Measurements from ENCODE around the gene AOX1. TPM values are rescaled to one million over a fixed set of nuclear protein-coding genes. Genes with fewer than 3 reads are reported as not detected.
A peak's percentile ranks its signal among the peaks of the same experiment; 100 is the strongest.
"Not testable (repeated sequence)": the region's sequence is repeated elsewhere in the genome, so short reads cannot be mapped to it uniquely, and the experiment has no call there.

Gene AOX1
- total and polyA plus RNA-seq, 9 donors: 0.65 to 1.9 (median 1.2) TPM

- 100% methylated on average over 2 of the region's 3 CpGs for WGBS (ENCODE audit: insufficient coverage)
- DNase-seq: not testable (repeated sequence)
Observed at GRCh38 chr2:200648518-200649281, 62.9 kb downstream of the AOX1 start.

DNA sequence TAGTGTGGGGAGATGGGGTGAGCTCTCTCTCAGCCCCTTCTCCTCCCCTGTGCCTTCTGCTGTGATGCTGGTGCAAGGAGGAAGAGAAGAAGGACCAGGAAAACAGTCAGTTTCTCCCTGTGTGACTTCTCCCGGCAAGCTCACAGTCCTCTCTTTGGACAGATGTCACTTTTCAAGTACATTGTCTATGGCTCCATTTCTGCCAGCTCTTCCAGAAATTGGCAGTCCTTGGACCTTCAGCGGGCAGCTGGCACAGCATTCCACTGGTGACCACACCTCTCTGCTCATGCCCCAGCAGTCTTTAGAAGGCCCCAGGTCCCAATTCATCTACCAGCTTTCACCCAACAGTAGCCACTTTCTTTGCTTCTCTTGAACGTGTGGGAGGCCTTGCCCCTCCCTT is 63.9 kb downstream of the AOX1 start:
- Histone ChIP-seq H3K9me3 (replicated peaks; ENCODE audit: control insufficient read depth, low read depth, low read length) (no peaks in the 10 kb centered on the region), H3K36me3 (ENCODE audit: control insufficient read depth, insufficient read depth, low read length) (no peaks in the 10 kb centered on the region), H3K27ac (ENCODE audit: low read length) (no peak overlapping the region), H3K4me1 (ENCODE audit: control insufficient read depth, insufficient read depth, low read length) (no peaks in the 10 kb centered on the region), H3K27me3 (ENCODE audit: control insufficient read depth, insufficient read depth, low read length) (no peaks in the 10 kb centered on the region), H3K4me3 (ENCODE audit: low read length) (no peak overlapping the region)
- DNase-seq: peak; percentile 12
- WGBS (ENCODE audit: insufficient coverage): 62% methylated on average over 3 of the region's 3 CpGs

More at GRCh38 chr2:200648518-200649281, 62.9 kb downstream of the AOX1 start:
- not testable (repeated sequence) for H3K36me3 ChIP-seq (ENCODE audit: control insufficient read depth, insufficient read depth, low read length); H3K27me3 ChIP-seq (ENCODE audit: control insufficient read depth, insufficient read depth, low read length); H3K4me1 ChIP-seq (ENCODE audit: control insufficient read depth, insufficient read depth, low read length); H3K9me3 ChIP-seq (replicated peaks; ENCODE audit: control insufficient read depth, low read depth, low read length); H3K4me3 ChIP-seq (ENCODE audit: low read length); H3K27ac ChIP-seq (ENCODE audit: low read length)

- H3K4me1 ChIP-seq (ENCODE audit: control insufficient read depth, insufficient read depth, low read length): no peaks in the 10 kb centered on the region
- DNase-seq: no peak
- H3K27me3 ChIP-seq (ENCODE audit: control insufficient read depth, insufficient read depth, low read length): no peaks in the 10 kb centered on the region
- H3K36me3 ChIP-seq (ENCODE audit: control insufficient read depth, insufficient read depth, low read length): no peaks in the 10 kb centered on the region
- H3K4me3 ChIP-seq (ENCODE audit: low read length): no peak overlapping the region
- WGBS (ENCODE audit: insufficient coverage): 100% methylated on average over 1 of the region's 2 CpGs
- no peaks in the 10 kb centered on the region for H3K9me3 ChIP-seq (replicated peaks; ENCODE audit: control insufficient read depth, low read depth, low read length)
- H3K27ac ChIP-seq (ENCODE audit: low read length): no peak overlapping the region
Observed at GRCh38 chr2:200650195-200650594, 64.4 kb downstream of the AOX1 start.

DNA sequence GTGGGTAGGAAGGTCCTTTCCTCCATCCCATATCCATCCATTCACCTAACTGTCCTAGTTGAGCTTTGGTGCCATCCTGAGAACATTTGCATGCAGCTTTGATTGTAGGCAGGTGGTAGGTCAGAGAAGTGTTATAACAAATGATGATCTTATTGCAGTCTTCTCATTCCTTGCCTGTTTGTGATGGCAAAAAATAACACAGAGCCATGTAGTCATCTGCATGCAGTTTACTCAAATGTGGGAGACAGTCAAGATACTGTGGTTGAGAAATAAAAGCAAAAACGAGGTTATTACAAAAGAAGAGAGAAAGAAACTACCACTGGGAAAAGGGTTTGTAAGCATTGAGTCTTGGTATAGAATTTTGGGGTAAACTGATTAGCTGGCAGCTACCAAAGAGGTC is 66.3 kb downstream of the AOX1 start:
- no peak for DNase-seq
- no peaks in the 10 kb centered on the region for H3K4me1 ChIP-seq (ENCODE audit: control insufficient read depth, insufficient read depth, low read length)
- H3K9me3 ChIP-seq (replicated peaks; ENCODE audit: control insufficient read depth, low read depth, low read length): no peaks in the 10 kb centered on the region
- H3K36me3 ChIP-seq (ENCODE audit: control insufficient read depth, insufficient read depth, low read length): no peaks in the 10 kb centered on the region
- no peak overlapping the region for H3K4me3 ChIP-seq (ENCODE audit: low read length)
- WGBS (ENCODE audit: insufficient coverage): 100% methylated on average over 1 of the region's 1 CpG
- no peak overlapping the region for H3K27ac ChIP-seq (ENCODE audit: low read length)
- no peaks in the 10 kb centered on the region for H3K27me3 ChIP-seq (ENCODE audit: control insufficient read depth, insufficient read depth, low read length)

DNA sequence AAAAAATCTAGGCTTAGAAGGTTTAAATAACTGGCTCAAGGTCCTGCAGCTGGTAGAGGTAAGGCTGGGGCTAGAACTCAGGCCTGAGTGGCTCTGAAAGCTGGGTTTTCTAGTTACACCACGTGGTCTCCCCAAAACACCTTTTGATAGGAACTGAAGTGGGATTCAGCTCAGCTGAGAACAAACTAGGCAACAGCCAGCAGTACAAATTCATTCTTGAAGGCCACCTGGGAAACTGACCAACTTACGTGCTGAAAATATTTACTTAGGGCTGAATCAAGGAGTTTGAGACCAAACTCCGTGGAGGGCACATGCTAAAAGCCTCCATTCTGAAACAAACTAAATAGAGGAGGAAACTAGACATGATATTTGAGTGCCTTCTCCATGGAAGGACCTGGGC is 67.2 kb downstream of the AOX1 start:
- no peaks in the 10 kb centered on the region for H3K36me3 ChIP-seq (ENCODE audit: control insufficient read depth, insufficient read depth, low read length)
- H3K27ac ChIP-seq (ENCODE audit: low read length): no peak overlapping the region
- DNase-seq: no peak
- H3K27me3 ChIP-seq (ENCODE audit: control insufficient read depth, insufficient read depth, low read length): no peaks in the 10 kb centered on the region
- H3K4me1 ChIP-seq (ENCODE audit: control insufficient read depth, insufficient read depth, low read length): no peaks in the 10 kb centered on the region
- H3K9me3 ChIP-seq (replicated peaks; ENCODE audit: control insufficient read depth, low read depth, low read length): no peaks in the 10 kb centered on the region
- no peak overlapping the region for H3K4me3 ChIP-seq (ENCODE audit: low read length)
- whole genome bisulfite sequencing (ENCODE audit: insufficient coverage): 35% methylated on average over 2 of the region's 3 CpGs

- H3K27ac ChIP-seq (ENCODE audit: low read length): no peak overlapping the region
- H3K9me3 ChIP-seq (replicated peaks; ENCODE audit: control insufficient read depth, low read depth, low read length): no peaks in the 10 kb centered on the region
- no peaks in the 10 kb centered on the region for H3K4me1 ChIP-seq (ENCODE audit: control insufficient read depth, insufficient read depth, low read length)
- H3K4me3 ChIP-seq (ENCODE audit: low read length): no peak overlapping the region
- H3K27me3 ChIP-seq (ENCODE audit: control insufficient read depth, insufficient read depth, low read length): no peaks in the 10 kb centered on the region
- 100% methylated on average over 1 of the region's 3 CpGs for WGBS (ENCODE audit: insufficient coverage)
- H3K36me3 ChIP-seq (ENCODE audit: control insufficient read depth, insufficient read depth, low read length): no peaks in the 10 kb centered on the region
- no peak for DNase-seq
Observed at GRCh38 chr2:200654823-200655222, 69.0 kb downstream of the AOX1 start.

- DNase-seq: no peak
- Histone ChIP-seq H3K4me3 (ENCODE audit: low read length) (no peak overlapping the region), H3K36me3 (ENCODE audit: control insufficient read depth, insufficient read depth, low read length) (no peaks in the 10 kb centered on the region), H3K4me1 (ENCODE audit: control insufficient read depth, insufficient read depth, low read length) (no peaks in the 10 kb centered on the region), H3K27me3 (ENCODE audit: control insufficient read depth, insufficient read depth, low read length) (no peaks in the 10 kb centered on the region), H3K27ac (ENCODE audit: low read length) (no peak overlapping the region), H3K9me3 (replicated peaks; ENCODE audit: control insufficient read depth, low read depth, low read length) (no peaks in the 10 kb centered on the region)
- whole genome bisulfite sequencing (ENCODE audit: insufficient coverage): 67% methylated on average over 2 of the region's 3 CpGs
Observed at GRCh38 chr2:200655918-200656580, 70.2 kb downstream of the AOX1 start.

GRCh38 chr2:200658278-200658864 is 72.6 kb downstream of the AOX1 start:
- Histone ChIP-seq H3K9me3 (replicated peaks; ENCODE audit: control insufficient read depth, low read depth, low read length) (no peaks in the 10 kb centered on the region), H3K36me3 (ENCODE audit: control insufficient read depth, insufficient read depth, low read length) (no peaks in the 10 kb centered on the region), H3K4me1 (ENCODE audit: control insufficient read depth, insufficient read depth, low read length) (no peaks in the 10 kb centered on the region), H3K4me3 (ENCODE audit: low read length) (no peak overlapping the region), H3K27me3 (ENCODE audit: control insufficient read depth, insufficient read depth, low read length) (no peaks in the 10 kb centered on the region), H3K27ac (ENCODE audit: low read length) (no peak overlapping the region)
- DNase-seq: no peak
- 90% methylated on average over 2 of the region's 5 CpGs for WGBS (ENCODE audit: insufficient coverage)

DNA sequence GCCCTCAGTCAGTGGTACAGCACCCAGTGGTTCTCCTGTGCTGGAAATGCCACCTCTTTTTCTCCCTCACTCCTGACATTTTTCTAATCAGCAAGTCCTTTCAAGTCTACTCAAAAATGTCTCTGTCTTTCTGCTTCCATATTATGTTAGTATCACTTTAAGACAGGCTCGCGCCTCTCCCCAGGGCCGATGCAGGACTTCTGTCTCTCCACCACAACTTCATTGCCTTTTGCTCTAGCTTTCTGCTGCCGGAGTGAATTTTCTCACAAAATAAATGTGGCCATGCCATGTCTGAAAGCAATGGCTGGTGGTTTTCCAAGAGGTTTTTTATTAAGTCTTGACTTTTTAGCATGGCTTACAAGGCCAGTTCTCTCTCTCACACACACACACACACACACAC is 73.6 kb downstream of the AOX1 start:
- H3K4me3 ChIP-seq (ENCODE audit: low read length): no peak overlapping the region
- H3K4me1 ChIP-seq (ENCODE audit: control insufficient read depth, insufficient read depth, low read length): no peaks in the 10 kb centered on the region
- no peaks in the 10 kb centered on the region for H3K36me3 ChIP-seq (ENCODE audit: control insufficient read depth, insufficient read depth, low read length)
- DNase-seq: no peak
- no peaks in the 10 kb centered on the region for H3K9me3 ChIP-seq (replicated peaks; ENCODE audit: control insufficient read depth, low read depth, low read length)
- WGBS (ENCODE audit: insufficient coverage): 74% methylated on average over 3 of the region's 4 CpGs
- no peaks in the 10 kb centered on the region for H3K27me3 ChIP-seq (ENCODE audit: control insufficient read depth, insufficient read depth, low read length)
- no peak overlapping the region for H3K27ac ChIP-seq (ENCODE audit: low read length)

DNA sequence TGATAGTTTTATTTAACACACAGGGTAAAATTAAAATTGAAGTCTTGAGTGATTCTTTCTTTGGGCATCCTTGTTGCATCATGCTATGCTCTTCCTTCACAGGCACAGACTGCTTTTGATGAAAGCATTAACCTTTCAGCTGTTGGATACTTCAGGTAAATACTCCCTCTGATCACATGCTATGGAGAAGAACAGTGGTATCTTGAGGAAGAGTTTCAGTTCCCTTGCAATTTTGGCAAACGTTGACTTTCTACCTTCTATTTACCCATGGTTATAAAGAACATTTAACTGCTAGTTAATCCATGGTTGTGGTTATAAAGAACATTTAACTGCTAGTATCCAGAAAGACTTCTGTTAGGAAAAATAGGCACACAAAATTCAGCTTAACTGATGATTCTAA is 75.7 kb downstream of the AOX1 start:
- no peak for DNase-seq
- no peaks in the 10 kb centered on the region for H3K4me1 ChIP-seq (ENCODE audit: control insufficient read depth, insufficient read depth, low read length)
- no peaks in the 10 kb centered on the region for H3K9me3 ChIP-seq (replicated peaks; ENCODE audit: control insufficient read depth, low read depth, low read length)
- H3K4me3 ChIP-seq (ENCODE audit: low read length): no peak overlapping the region
- H3K27ac ChIP-seq (ENCODE audit: low read length): no peak overlapping the region
- no CpG with 5 or more reads among the region's 1 CpG for WGBS (ENCODE audit: insufficient coverage)
- H3K36me3 ChIP-seq (ENCODE audit: control insufficient read depth, insufficient read depth, low read length): no peaks in the 10 kb centered on the region
- H3K27me3 ChIP-seq (ENCODE audit: control insufficient read depth, insufficient read depth, low read length): no peaks in the 10 kb centered on the region

Data from muscle of leg (tissue), 11 donors.